H1 (cell line): ENCODE data around the gene XDH. TPM values are rescaled to one million over a fixed set of nuclear protein-coding genes. Genes with fewer than 3 reads are reported as not detected.

Experiments
- CHD2 ChIP-seq: IDR thresholded peaks from 2 replicates; pipeline ENCODE4 v1.6.1; 2012; ENCODE audit warnings: low read length, improper control_type of control experiment
- CHD7 ChIP-seq: fragments of 300-600 bp; sonication (generic); IDR thresholded peaks from 2 replicates; pipeline ENCODE4 v1.7.1; 2012; ENCODE audit warnings: low read length, moderate library complexity, mild to moderate bottlenecking, inconsistent platforms; ENCODE audit not compliant: insufficient replicate concordance
- RAD21 ChIP-seq, 2 experiments: IDR thresholded peaks in 1 of 2; conservative IDR thresholded peaks in 1 of 2; 2 replicates each; pipeline ENCODE4 v1.6.1; 2011; ENCODE audit warnings: low read depth in 2 of 2, low read length in 2 of 2, improper control_type of control experiment in 1 of 2, inconsistent platforms in 1 of 2, mild to moderate bottlenecking in 1 of 2, moderate library complexity in 1 of 2
- polyA plus RNA-seq, 7 experiments: library from polyadenylated mRNA; depleted of rRNA in 3 of 7; stranded (reverse) in 5 of 7; unstranded in 2 of 7; fragments of >200 nt in 5 of 7; fragments of 200-250 nt in 2 of 7; gene quantifications; 1 replicate in 5 of 7; 2 replicates in 1 of 7; 4 replicates in 1 of 7; pipeline versions ENCODE4 v1.2.1 to v1.2.3, GENCODE V29; 2011 to 2013; ENCODE audit warnings: missing spikeins in 2 of 7, mixed read lengths in 2 of 7
- total RNA-seq: library from RNA; stranded (reverse); fragmentation: NEBNext Ultra II Directional; extraction: Animal tissue kit (Norgen Biotek cat#: 25700); gene quantifications from 2 replicates; pipeline ENCODE4 v1.2.1, GENCODE V29; 2021

Gene XDH
- total and polyA plus RNA-seq, 2 of the 8 experiments (the other 6 are each of a cell fraction or from before 2014, with no cell fraction given) = 0.68 to 1.2 TPM

- no peak for TF ChIP-seq CHD7
- no peak for TF ChIP-seq CHD2
- TF ChIP-seq RAD21 (IDR thresholded peaks at IDR 0.05 in 1 of 2, conservative IDR thresholded peaks at IDR 0.05 in 1 of 2; ENCODE audit: low read depth in 2 of 2, low read length in 2 of 2) = peak; percentile 33 to 53; a peak in 3 of 4 replicates
- TF ChIP-seq, all 59 proteins: peak for 2
These were observed 20.4 kb upstream of the XDH start (continued) for GRCh38 chr2:31434911-31435310.
